GM12872 (cell line): ENCODE data around the gene ADAM10.

Source experiments
- CTCF ChIP-seq: IDR thresholded peaks from 3 replicates; pipeline ENCODE4 v1.5.1; 2011; ENCODE audit warnings: low read depth, mild to moderate bottlenecking, low read length, moderate library complexity; ENCODE audit not compliant: insufficient read depth

The ADAM10 gene

DNA sequence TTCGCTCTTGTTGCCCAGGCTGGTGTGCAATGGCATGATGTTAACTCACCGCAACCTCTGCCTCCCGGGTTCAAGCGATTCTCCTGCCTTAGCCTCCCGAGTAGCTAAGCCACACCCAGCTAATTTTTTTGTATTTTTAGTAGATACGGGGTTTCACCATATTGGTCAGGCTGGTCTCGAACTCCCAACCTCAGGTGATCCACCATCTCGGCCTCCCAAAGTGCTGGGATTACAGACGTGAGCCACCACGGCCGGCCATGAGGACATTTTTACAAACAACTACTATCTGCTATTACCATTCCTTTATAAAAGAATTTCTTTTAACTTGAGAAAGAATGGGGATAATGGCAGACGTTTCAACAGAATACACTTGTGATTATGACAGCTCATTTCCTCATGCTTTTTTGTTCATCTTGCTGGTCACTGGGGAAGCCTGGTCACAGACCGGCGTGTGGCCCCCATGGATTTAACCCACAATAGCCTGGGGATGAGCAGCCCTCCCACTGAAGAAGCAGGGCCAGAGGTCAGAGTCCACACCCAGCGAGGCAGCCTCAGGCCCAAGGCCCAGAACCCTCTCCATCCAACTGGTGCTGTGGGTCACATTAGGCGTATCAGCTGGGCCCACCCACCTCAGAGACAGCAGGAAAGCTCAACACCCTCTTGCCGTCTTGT lies 205.7 kb downstream of the ADAM10 start:
- no peak for TF ChIP-seq CTCF

DNA sequence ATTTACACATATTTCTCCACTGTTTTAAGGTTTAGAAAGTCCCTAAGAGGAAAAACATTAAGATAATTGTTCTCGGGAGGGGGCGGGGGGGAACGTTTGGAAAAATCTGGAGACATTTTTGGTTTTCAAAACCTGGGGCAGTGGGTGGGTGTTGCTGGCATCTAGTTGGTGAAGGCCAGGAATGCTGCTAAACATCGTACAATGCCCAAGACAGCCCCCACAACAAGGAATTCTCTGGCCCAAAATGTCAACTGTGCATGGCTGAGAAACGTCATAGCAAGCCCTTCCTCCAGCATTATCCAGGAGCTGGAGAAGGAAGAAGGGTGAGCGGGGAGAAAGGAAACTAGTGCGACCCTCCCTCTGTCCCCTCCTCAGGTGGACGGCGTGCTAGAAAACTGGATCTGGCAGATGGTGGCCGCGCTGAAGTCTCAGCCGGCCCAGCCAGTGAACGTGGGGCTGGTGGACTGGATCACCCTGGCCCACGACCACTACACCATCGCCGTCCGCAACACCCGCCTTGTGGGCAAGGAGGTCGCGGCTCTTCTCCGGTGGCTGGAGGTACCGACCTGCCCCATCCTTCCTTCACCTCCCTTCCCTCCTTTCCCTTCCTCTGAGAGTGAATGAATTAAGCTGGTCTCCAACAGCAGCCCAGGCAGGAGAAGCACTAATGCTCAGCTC lies 208.0 kb downstream of the ADAM10 start:
- no peak for TF ChIP-seq CTCF

- no peak for TF ChIP-seq CTCF
Observed at GRCh38 chr15:58539548-58539947, 210.0 kb downstream of the ADAM10 start.

DNA sequence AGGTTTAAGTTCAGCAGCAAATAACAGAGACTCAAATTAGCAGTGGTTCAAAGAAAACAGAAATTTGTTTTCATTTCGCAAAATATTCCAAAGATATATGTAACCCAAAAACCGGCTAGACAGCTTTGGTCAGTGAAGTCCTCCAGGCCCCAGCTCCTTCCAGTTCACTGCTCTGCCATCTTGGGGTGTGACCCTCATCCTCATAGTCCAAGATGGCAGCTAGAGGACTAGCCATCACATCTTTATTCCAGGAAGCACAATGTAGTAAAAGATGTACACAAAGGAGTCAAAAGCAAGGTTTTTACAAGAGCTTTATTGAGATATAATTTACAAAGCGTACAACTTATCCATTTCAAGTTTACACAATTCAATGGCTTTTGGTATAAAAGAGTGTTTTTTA lies 210.6 kb downstream of the ADAM10 start:
- no peak for TF ChIP-seq CTCF
